ENCODE data around the gene PRTG.
"Not testable (repeated sequence)": the region's sequence is repeated elsewhere in the genome, so short reads cannot be mapped to it uniquely, and the experiment has no call there.

Gene PRTG

GRCh38 chr15:55593019-55593418 is 149.9 kb downstream of the PRTG start:
- H3K36me3 ChIP-seq (ENCODE audit: control insufficient read depth, insufficient read depth, low read length); H3K4me3 ChIP-seq (ENCODE audit: low read depth, low read length); H3K9me3 ChIP-seq (ENCODE audit: control insufficient read depth, insufficient read depth, low read length); H3K4me1 ChIP-seq (ENCODE audit: control insufficient read depth, insufficient read depth, low read length); H3K27ac ChIP-seq (ENCODE audit: low read depth, low read length); H3K9ac ChIP-seq (ENCODE audit: low read depth, low read length): not testable (repeated sequence)
- H3K27me3 ChIP-seq (ENCODE audit: control insufficient read depth, insufficient read depth, low read length): peaks cover 22% of the 10 kb centered on the region

DNA sequence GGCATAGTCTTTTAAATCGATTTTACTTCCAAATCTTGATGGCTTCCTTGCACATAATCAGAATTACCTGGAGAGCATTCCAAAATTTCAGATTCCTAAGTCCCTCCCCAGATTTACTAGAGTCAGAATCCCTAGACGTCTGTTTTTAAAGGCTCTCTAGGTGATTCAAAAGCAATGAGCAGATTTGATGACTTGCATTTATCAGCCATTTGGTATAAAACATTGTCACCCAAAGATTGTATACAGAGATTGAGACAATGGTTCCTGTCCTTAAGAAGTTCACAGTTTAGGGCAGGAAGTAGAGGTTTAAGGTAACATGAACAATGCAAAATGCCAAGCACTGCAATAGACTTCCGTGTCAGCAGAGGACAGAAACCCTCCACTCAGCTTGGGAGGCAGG is 152.2 kb downstream of the PRTG start:
- Histone ChIP-seq H3K36me3 (ENCODE audit: control insufficient read depth, insufficient read depth, low read length) (no peaks in the 10 kb centered on the region), H3K9ac (ENCODE audit: low read depth, low read length) (no peak overlapping the region), H3K4me3 (ENCODE audit: low read depth, low read length) (no peak overlapping the region), H3K4me1 (ENCODE audit: control insufficient read depth, insufficient read depth, low read length) (no peaks in the 10 kb centered on the region), H3K27me3 (ENCODE audit: control insufficient read depth, insufficient read depth, low read length) (peaks cover 44% of the 10 kb centered on the region), H3K27ac (ENCODE audit: low read depth, low read length) (no peak overlapping the region), H3K9me3 (ENCODE audit: control insufficient read depth, insufficient read depth, low read length) (no peaks in the 10 kb centered on the region)

DNA sequence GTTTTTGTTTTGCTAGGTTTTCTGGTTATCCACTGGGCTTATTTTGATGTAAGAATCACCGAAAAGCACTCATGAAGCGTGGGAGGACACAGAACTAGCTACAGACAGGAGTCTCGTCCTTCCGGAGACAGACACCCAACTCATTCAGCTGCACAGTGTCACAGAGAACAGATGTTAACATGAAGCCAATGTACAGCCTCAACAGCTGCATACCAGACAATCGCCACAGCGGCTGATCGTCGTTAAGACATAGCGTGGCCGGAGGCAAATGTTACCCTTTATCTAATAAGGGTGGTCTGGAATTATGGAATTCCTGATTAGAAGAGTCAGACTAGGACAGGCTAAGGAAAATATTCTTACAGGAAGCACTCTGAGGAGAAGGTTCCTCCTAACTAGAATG is 153.7 kb downstream of the PRTG start:
- no peaks in the 10 kb centered on the region for H3K36me3 ChIP-seq (ENCODE audit: control insufficient read depth, insufficient read depth, low read length)
- H3K27ac ChIP-seq (ENCODE audit: low read depth, low read length): no peak overlapping the region
- H3K9me3 ChIP-seq (ENCODE audit: control insufficient read depth, insufficient read depth, low read length): no peaks in the 10 kb centered on the region
- H3K4me1 ChIP-seq (ENCODE audit: control insufficient read depth, insufficient read depth, low read length): no peaks in the 10 kb centered on the region
- no peak overlapping the region for H3K9ac ChIP-seq (ENCODE audit: low read depth, low read length)
- H3K27me3 ChIP-seq (ENCODE audit: control insufficient read depth, insufficient read depth, low read length): peaks cover 58% of the 10 kb centered on the region
- H3K4me3 ChIP-seq (ENCODE audit: low read depth, low read length): peak overlapping the region; percentile 61; the same call in 1 of the 2 replicates

- Histone ChIP-seq H3K27ac (ENCODE audit: low read depth, low read length) (no peak overlapping the region), H3K27me3 (ENCODE audit: control insufficient read depth, insufficient read depth, low read length) (peaks cover 60% of the 10 kb centered on the region), H3K4me3 (ENCODE audit: low read depth, low read length) (peak overlapping the region; percentile 61), H3K9me3 (ENCODE audit: control insufficient read depth, insufficient read depth, low read length) (no peaks in the 10 kb centered on the region), H3K4me1 (ENCODE audit: control insufficient read depth, insufficient read depth, low read length) (no peaks in the 10 kb centered on the region), H3K9ac (ENCODE audit: low read depth, low read length) (peak overlapping the region; percentile 36; the same call in 1 of the 2 replicates), H3K36me3 (ENCODE audit: control insufficient read depth, insufficient read depth, low read length) (no peaks in the 10 kb centered on the region)
Observed at GRCh38 chr15:55588815-55589115, 154.2 kb downstream of the PRTG start.

DNA sequence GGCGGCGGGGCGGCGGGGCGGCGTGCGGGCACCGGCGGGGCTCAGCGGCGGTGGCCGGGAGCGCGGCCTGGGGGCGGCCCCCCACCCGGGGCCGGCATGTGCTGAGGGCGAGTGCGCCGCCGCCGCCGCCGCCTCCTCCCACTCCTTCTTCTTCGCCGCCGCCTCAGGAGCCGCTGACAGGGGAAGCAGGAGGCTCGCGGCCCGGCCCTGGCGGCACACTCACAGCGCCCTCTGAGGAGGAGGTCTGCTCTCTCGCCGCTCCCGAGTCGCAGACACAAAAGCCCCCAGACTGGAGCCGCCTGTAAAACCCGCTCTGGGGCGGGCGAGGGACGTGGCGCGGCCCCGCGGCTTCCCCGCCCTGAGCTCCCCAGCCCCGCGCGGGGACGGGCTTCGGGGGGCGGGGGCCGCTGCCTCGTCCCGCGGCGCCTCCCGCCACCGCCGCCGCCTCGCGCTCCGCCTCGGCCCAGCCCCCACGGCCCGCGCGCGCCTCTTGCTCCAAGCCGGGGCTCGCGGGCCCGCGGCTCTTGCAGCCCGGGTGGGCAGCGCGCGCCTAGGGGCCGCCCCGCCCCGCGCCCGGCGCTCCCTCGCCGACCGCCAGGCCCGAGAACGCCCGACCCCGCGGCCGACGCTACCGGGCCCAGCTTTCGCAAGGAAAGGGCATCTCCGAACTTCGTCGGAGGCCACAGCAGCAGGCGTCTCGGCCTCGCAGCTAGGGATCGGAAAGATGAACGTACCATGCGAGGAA is 154.7 kb downstream of the PRTG start, which contains the start of gene PYGO1:
Gene PYGO1, minus strand, starts transcription at position 276 of the 745 bp plus-strand sequence. CDS start 462 bp downstream, outside the sequence.
- Histone ChIP-seq H3K9ac (ENCODE audit: low read depth, low read length) (peak within 1 kb of the TSS; percentile 36; the same call in 1 of the 2 replicates), H3K36me3 (ENCODE audit: control insufficient read depth, insufficient read depth, low read length) (no peaks in the 10 kb centered on the region), H3K27ac (ENCODE audit: low read depth, low read length) (no peak within 1 kb of the TSS), H3K9me3 (ENCODE audit: control insufficient read depth, insufficient read depth, low read length) (no peaks in the 10 kb centered on the region), H3K4me3 (ENCODE audit: low read depth, low read length) (peak within 1 kb of the TSS; percentile 61), H3K27me3 (ENCODE audit: control insufficient read depth, insufficient read depth, low read length) (peaks cover 60% of the 10 kb centered on the region), H3K4me1 (ENCODE audit: control insufficient read depth, insufficient read depth, low read length) (no peaks in the 10 kb centered on the region)

DNA sequence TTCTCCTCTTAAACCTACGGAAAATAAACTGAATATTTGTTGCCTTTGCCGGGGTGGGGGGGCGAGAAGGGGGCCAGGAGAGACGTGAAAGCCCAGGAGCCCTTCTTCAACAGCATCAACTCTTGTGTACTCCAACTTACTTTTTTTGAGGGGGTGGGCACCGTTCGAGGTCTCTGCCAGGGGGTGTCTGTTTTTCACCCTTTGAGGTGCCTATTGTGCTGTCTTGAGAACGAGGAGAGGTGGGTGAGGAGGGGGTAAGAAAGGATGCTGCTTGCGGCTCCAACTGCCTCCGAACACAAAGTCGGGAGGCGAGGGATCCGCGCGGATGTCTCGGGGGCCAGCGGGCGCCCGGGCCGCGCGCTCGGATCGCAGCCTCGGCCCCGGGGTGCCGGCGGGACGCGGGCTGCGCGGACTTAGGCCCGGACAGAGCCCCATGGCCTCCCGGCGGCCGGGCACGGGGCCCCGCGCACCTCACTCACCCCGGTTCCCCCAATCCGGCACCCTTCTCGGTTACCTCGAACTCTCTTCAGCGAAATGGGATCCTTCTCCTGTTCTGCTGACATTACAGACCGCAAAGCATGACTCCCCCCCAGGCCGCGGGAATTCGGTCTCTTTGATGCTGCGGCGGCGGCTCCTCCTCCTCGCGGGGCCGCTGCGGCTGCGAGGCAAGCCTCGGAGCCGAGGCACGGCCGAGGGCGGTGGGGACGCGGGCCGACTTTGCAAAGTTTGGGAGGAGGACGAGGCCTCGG is 155.5 kb downstream of the PRTG start:
- H3K36me3 ChIP-seq (ENCODE audit: control insufficient read depth, insufficient read depth, low read length): no peaks in the 10 kb centered on the region
- no peaks in the 10 kb centered on the region for H3K9me3 ChIP-seq (ENCODE audit: control insufficient read depth, insufficient read depth, low read length)
- H3K9ac ChIP-seq (ENCODE audit: low read depth, low read length): peak overlapping the region; percentile 13; the same call in 1 of the 2 replicates
- peaks cover 60% of the 10 kb centered on the region for H3K27me3 ChIP-seq (ENCODE audit: control insufficient read depth, insufficient read depth, low read length)
- H3K27ac ChIP-seq (ENCODE audit: low read depth, low read length): no peak overlapping the region
- peak overlapping the region; percentile 61 for H3K4me3 ChIP-seq (ENCODE audit: low read depth, low read length)
- no peaks in the 10 kb centered on the region for H3K4me1 ChIP-seq (ENCODE audit: control insufficient read depth, insufficient read depth, low read length)

- Histone ChIP-seq H3K9ac (ENCODE audit: low read depth, low read length) (no peak overlapping the region), H3K4me1 (ENCODE audit: control insufficient read depth, insufficient read depth, low read length) (no peaks in the 10 kb centered on the region), H3K27me3 (ENCODE audit: control insufficient read depth, insufficient read depth, low read length) (peaks cover 60% of the 10 kb centered on the region), H3K4me3 (ENCODE audit: low read depth, low read length) (no peak overlapping the region), H3K9me3 (ENCODE audit: control insufficient read depth, insufficient read depth, low read length) (no peaks in the 10 kb centered on the region), H3K36me3 (ENCODE audit: control insufficient read depth, insufficient read depth, low read length) (no peaks in the 10 kb centered on the region), H3K27ac (ENCODE audit: low read depth, low read length) (no peak overlapping the region)
Observed at GRCh38 chr15:55586808-55587207, 156.1 kb downstream of the PRTG start.

- no peaks in the 10 kb centered on the region for H3K4me1 ChIP-seq (ENCODE audit: control insufficient read depth, insufficient read depth, low read length)
- no peak overlapping the region for H3K9ac ChIP-seq (ENCODE audit: low read depth, low read length)
Observed at GRCh38 chr15:55576943-55577342, 166.0 kb downstream of the PRTG start.

DNA sequence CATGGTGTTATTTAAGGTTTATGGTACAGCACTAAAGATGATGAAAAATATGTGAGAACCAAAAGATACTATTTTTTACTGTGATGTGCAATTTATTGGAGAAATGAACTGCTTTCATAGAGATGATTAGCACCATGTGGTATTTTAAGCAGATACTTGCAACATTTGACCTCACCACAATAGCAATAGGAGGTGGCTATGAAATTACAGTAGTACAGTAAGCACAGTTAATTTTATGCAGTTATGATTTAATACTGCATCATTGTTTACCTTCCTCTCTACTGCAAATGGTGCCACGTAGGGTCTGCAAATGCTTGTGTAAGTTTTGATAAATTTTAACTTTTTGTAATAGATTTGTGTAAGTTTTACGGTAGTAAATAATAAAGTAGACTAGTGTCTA is 168.9 kb downstream of the PRTG start:
- no peaks in the 10 kb centered on the region for H3K4me1 ChIP-seq (ENCODE audit: control insufficient read depth, insufficient read depth, low read length)
- H3K27ac ChIP-seq (ENCODE audit: low read depth, low read length): no peak overlapping the region
- H3K4me3 ChIP-seq (ENCODE audit: low read depth, low read length): no peak overlapping the region
- no peak overlapping the region for H3K9ac ChIP-seq (ENCODE audit: low read depth, low read length)
- H3K36me3 ChIP-seq (ENCODE audit: control insufficient read depth, insufficient read depth, low read length): no peaks in the 10 kb centered on the region
- H3K9me3 ChIP-seq (ENCODE audit: control insufficient read depth, insufficient read depth, low read length): peaks cover 8% of the 10 kb centered on the region
- H3K27me3 ChIP-seq (ENCODE audit: control insufficient read depth, insufficient read depth, low read length): no peaks in the 10 kb centered on the region

More at GRCh38 chr15:55576943-55577342, 166.0 kb downstream of the PRTG start:
- H3K9me3 ChIP-seq (ENCODE audit: control insufficient read depth, insufficient read depth, low read length): peaks cover 2% of the 10 kb centered on the region; the same call in 1 of the 2 replicates
- H3K27ac ChIP-seq (ENCODE audit: low read depth, low read length): no peak overlapping the region
- H3K4me3 ChIP-seq (ENCODE audit: low read depth, low read length): no peak overlapping the region
- H3K36me3 ChIP-seq (ENCODE audit: control insufficient read depth, insufficient read depth, low read length): no peaks in the 10 kb centered on the region
- H3K27me3 ChIP-seq (ENCODE audit: control insufficient read depth, insufficient read depth, low read length): no peaks in the 10 kb centered on the region

- Histone ChIP-seq H3K9me3 (ENCODE audit: control insufficient read depth, insufficient read depth, low read length) (peaks cover 8% of the 10 kb centered on the region), H3K4me1 (ENCODE audit: control insufficient read depth, insufficient read depth, low read length) (no peaks in the 10 kb centered on the region), H3K9ac (ENCODE audit: low read depth, low read length) (no peak overlapping the region), H3K36me3 (ENCODE audit: control insufficient read depth, insufficient read depth, low read length) (no peaks in the 10 kb centered on the region), H3K27ac (ENCODE audit: low read depth, low read length) (no peak overlapping the region), H3K27me3 (ENCODE audit: control insufficient read depth, insufficient read depth, low read length) (no peaks in the 10 kb centered on the region), H3K4me3 (ENCODE audit: low read depth, low read length) (no peak overlapping the region)
Observed at GRCh38 chr15:55573224-55573623, 169.7 kb downstream of the PRTG start.
